HL-60/S4 (cell line): Measurements from ENCODE around the gene KRT27.
"Not testable (repeated sequence)": the region's sequence is repeated elsewhere in the genome, so short reads cannot be mapped to it uniquely, and the experiment has no call there.

Source experiments
- in situ Hi-C: fragments of 300-500 bp; cut with MboI; formaldehyde crosslinking; loops from 2 replicates; pipeline ENCODE4 v1.14.3; 2022; ENCODE audit warnings: low sequenced_read_pairs

KRT27 gene

DNA sequence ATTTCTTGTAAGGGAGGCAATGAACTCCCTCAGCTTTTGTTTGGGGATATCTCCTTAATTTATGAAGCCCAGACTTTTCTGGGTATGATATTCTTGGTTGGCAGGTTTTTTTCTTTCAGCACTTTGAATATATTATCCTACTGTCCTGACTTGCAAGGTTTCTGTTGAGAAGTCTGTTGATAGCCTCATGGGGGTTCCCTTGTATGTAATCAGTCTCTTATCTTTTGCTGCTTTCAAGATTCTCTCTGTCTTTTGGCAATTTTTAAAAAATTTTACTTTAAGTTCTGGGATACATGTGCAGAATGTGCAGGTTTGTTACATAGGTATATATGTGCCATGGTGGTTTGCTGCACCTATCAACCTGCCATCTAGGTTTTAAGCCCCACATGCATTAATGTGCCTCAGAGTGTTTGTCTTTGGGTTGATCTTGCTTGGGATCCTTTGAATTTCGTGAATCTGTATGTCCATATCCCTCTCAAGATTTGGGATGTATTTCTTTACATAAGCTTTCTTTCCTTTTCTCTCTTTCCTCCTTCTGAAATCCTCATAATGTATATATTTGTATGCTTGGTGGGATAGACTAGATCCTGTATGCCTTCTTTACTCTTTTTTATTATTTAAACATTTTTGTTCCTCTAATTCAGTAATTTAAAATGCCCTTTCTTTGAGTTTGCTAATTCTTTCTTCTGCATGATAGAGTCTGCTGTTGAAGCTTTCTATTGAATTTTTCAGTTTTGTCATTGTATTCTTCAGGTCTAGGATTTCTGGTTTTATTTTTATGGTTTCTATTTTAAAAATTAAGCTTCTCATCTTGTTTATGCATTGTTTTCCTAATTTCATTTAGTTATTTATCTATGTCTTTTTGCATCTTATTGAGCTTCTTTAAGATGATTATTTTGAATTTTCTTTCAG, 22.0 kb downstream of the KRT27 start:
- in situ Hi-C loops: no loop called here

GRCh38 chr17:40755231-40755630, 27.1 kb downstream of the KRT27 start, which contains the start of gene KRT25:
Gene KRT25 (minus strand): TSS chr17:40755331. CDS start chr17:40755271, 60 bp downstream.
- in situ Hi-C loops: no loop called here

- in situ Hi-C loops: no loop called here
Measured at GRCh38 chr17:40753804-40754203, 28.5 kb downstream of the KRT27 start.

DNA sequence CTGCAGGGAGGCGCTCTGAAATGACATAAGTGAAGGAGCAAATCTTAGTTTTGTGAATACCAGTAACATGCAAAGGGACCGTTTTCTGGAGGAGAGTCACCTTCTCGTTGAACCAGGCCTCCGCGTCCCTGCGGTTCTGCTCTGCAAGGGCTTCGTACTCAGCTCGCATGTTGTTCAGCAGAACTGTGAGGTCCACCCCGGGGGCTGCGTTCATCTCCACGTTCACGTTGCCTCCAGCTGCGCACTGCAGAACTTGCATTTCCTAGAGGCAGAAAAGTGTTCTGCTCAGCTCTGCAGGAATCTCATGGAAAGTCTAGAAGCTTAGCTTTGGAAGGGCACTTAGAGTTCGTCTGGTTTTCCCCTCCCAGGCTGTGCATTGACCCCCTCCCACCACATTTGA, 31.3 kb downstream of the KRT27 start:
- in situ Hi-C loops: no loop called here

- in situ Hi-C loops: no loop called here
Measured at GRCh38 chr17:40750391-40750790, 32.0 kb downstream of the KRT27 start.

DNA sequence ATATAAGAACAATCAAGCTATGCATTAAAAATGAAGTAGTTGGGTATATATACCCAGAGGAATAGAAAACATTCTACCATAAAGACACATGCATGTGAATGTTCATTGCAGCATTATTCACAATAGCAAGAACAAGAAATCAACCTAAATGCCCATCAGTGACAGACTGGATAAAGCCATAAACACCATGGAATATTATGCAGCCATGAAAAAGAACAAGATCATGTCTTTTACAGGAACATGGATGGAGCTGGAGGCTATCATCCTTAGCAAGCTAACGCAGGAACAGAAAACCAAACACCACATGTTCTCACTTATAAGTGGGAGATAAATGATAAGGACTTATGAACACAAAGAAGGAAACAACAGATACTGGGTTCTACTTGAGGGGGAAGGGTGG, 33.7 kb downstream of the KRT27 start:
- in situ Hi-C loops: not testable (repeated sequence)

GRCh38 chr17:40738553-40738952, 43.8 kb downstream of the KRT27 start:
- in situ Hi-C loops: no loop called here

DNA sequence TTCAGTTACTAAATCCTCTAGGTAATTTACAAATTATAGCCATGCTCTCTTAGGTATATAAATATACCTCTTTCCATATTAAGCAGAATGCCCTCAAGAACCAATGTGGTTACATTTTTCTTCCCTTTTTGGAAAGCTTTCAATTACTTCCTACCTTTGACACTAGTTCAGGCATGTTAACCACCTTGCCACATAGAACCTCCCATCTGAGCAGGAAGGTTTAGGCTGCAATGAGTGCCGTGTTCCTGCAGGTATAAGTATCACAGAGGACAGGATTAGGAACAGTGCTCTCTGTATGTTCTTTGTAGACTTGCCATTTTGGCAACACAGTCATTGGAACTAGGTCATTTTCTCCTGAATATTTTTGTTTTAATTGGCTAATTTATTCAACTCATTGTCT, 47.3 kb downstream of the KRT27 start:
- in situ Hi-C loops: no loop called here

DNA sequence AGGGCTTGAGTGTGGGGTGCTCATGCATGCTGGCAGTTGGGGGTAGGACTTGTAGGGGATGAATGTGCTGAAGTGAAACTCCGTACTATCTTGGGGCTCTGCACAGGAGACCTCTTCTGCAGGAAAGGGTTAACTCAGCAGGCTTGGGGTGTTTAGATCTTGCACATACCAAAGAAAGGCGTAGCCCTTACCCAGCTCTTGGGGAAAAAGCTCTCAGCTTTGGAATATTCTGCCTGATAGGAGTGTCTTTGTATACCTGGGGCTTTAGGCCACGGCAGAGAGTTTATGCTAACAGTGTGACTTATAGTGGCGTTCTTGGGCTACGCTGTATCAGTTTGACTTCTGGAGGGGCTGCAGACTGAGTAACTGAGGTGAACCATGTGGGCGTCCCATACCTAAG, 48.3 kb downstream of the KRT27 start:
- in situ Hi-C loops: no loop called here

GRCh38 chr17:40730970-40731369, 51.4 kb downstream of the KRT27 start:
- in situ Hi-C loops: no loop called here

GRCh38 chr17:40727447-40728231, 54.7 kb downstream of the KRT27 start:
- in situ Hi-C loops: no loop called here

- in situ Hi-C loops: no loop called here
Measured at GRCh38 chr17:40726919-40727318, 55.4 kb downstream of the KRT27 start.
